GM19372 (cell line): ENCODE results near the gene BICD2.

Experiments
- ATAC-seq: cut with Tn5 transposase; IDR thresholded peaks from one replicate; pipeline ENCODE4 v1.9.1; 2021; ENCODE audit warnings: mild to moderate bottlenecking, low read depth, moderate library complexity; ENCODE audit not compliant: unreplicated experiment

BICD2 gene

DNA sequence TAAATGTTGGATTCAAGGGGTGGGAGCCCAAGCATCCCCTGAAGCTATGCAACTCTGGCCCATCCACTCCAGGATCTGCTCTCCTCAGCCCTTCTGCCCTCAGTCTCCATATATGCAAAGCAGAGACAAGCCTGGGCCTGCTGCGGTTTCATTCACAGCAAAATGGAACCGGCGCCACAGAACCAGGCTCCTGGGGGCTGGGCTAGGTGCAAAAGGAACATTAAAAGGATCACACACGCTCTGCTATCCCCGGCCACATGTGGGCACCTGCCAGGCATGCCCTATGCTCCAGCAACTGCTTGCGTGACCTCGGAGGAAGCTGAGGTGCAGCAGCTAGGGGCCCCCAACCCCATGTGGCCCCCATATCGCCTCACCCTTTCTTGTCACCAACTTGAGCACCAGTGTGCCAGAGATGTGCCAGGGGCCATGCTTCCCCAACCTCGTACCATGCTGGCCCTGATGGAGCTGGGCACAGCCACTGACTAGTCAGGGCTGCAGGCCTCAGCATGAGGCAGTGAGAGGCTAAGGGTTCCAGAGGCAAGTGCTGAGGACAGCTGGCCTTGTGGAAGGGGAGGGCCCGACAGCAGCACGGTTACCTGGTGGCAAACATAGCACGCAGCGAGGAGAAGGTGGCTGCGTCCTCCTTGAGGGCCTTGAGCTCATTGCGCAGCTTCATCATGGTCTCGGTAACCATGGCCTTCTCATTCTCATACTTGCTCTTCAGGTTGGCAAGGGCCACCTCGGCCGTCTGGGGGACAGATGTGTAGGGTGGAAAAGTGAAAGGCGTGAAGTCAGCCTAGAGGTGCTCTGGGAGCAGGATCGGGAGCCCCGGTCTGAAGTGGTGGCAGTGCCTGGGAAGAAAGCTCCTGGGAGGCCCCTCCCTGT lies 47.2 kb downstream of the BICD2 start:
- ATAC-seq = no peak

DNA sequence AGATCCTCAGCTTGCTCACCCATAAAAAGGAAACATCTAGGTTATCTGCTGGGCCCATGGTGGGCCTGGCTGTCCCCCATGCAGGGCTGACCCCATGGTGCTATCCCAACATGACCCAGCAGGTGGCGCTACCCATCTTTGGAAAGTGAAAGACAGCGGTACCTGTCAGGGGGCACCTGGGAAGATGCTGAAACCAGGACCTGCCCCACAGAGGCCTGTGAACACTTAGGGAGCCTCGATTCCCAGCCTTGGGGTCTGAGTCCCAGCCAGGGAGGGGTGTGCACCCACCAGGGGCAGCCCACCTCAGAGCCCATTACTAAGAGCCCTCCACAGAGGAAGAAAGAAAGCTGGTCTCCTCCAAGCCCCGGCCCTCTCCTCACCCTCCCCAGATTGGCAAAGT lies 48.1 kb downstream of the BICD2 start:
- no peak for ATAC-seq

DNA sequence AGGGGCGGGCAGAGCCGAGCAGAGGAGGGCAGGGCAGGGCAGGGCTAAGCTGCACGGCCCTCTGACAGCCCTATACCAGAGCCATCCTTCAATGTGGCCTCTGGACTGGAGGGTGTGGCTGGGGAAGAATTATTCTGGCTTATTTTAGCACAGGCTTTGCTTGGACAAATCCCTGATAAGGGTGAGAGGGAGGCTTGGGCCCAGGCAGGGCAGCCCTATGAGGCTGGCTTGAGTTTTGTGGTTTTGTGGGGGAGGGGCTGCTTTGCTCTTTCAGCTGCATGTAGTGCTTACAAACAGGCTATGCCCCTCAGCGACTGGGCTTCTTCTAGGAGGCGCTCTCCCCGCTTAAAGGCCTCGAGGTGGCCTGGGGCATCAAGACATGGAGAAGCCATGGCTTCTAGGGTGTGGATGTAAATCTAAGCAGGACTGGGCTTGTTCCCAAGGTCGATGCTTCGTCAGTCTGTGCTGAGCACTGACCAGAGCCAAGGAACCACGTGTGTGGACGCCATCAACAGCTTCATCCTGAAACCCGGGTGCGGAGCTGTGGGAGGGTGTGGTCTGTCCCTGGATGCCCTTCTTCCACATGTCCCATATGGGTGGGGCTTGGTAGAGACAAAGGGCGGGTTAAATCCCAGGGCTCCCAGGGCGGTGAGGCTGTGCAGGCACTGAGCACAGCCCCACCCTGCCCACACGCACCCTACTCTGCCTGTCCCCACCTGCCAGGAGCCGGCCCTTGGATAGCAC lies 49.0 kb downstream of the BICD2 start:
- ATAC-seq = no peak

DNA sequence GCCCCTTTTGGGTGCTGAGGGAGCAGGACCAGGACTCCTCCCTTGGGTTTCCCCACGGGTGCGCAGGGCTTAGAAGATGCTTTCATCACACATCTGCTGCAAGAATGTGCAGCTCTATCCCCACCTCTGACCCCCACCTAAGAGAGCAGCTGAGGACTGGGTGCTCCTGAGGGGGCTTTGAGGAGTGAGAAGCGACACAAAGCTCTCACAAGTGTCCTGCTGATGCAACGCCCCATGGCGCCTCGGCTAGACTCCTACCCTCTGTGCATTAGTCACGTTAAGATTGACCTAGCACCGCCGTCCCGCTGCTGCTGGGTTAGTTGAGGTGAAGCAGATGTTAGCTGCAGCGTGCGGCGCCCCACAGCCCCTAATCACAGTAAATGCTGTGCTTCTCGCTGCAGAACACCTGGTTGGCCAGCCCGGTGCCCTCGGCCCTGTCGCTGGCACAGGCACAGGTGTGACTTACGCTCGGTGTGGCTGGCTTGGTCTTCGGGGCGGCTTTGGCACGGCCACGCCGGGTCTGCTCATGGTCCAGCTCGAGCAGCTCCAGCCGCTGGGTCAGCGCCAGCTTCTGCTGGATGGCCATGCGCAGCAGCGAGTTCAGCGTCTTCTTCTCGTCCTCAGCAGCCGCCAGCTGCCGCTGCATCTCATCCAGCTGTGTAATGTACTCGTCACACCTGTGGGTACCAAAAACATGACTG lies 49.7 kb downstream of the BICD2 start:
- no peak for ATAC-seq

DNA sequence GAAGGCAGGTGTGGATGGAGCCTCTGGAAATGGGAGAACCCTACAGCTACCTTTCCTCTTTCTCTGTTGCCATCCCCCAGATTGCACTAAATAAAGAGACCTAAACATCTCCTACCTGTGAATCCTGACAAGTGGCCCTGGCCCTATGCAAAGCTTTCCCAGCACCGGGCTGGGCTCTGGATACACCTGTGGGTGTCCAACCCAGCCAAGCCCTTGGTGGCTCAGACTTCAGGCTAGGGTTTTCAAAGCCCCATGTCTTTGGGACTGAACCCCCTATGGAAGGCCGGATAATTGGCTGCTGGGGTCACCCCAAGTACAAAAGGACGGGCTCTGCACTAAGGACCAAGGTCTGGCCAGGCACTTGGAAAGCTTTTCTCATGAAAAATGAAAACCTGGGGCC lies 50.6 kb downstream of the BICD2 start:
- ATAC-seq = no peak

DNA sequence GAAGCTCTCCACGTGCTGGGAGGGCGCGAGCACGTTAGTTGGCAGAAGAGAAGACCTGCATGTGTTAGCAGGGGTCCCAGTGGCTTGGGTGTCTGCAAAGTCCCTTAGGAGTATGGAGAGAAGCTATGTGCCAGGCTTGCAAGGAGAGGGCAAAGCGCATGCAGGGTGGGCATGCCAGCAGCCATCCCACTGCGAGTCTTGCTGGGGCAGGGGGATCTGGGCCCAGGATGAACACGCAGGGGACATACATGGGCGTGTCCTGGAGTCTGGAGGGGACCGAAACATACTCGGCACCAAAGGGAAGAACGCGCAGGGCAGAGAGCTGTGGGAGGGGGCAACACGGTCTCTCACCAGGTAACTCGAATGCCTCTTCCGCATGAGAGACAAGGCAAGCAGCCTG lies 51.1 kb downstream of the BICD2 start:
- no peak for ATAC-seq

DNA sequence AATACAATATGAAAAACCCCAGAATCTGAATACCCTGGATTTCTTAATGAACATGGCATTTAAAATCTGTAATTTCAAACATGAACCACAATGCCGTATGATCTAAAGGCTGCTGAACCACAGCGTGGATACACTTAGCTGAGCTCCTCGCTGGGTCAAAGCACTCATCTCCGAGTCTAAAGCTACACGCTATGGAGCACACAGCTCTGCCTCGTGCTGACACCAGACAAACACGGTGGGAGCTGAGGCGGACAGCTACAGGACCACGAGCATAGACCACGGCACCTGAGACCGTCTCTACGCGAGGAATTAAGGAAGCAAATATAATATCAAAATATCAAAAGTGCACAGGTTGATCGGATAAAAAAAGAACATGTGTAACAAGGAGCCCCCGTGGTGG lies 51.9 kb downstream of the BICD2 start:
- no peak for ATAC-seq

DNA sequence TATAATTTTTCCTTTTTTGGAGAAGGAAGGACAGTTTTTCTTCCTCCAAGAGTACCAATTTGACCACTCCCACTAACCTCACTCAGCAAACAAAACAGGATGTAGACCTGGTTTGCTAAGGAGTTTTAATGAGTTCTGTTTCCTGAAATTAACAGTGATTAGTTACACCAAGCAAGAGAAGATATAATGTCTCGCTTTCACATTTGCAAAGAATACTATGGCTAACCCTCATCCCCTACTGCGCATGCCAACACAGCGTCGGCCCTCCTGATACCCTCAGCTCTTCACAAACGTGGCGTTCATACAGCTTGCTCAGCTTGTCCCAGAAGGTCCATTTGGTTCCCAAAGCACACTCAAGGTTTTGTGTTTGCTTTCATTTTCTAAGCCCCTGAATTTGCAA lies 52.8 kb downstream of the BICD2 start:
- no peak for ATAC-seq

DNA sequence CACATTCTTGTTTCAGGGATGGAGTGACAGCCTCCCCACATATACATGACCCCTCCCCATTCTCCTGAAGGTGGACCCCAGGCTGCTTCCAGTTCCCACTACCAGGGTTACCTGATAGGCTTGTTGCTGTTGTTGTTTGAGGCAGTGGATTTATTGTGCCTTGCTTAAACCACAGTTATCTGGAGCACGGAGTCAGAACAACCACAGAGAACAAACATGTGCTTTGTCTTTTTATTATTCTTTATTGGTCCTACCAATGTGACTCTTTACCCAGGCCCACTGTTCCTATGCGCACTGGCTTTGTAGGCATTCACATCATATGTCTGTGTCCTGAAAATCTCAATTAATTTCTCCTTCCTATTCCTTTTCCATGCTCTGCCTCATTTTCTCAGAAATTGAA lies 53.5 kb downstream of the BICD2 start:
- ATAC-seq = no peak

DNA sequence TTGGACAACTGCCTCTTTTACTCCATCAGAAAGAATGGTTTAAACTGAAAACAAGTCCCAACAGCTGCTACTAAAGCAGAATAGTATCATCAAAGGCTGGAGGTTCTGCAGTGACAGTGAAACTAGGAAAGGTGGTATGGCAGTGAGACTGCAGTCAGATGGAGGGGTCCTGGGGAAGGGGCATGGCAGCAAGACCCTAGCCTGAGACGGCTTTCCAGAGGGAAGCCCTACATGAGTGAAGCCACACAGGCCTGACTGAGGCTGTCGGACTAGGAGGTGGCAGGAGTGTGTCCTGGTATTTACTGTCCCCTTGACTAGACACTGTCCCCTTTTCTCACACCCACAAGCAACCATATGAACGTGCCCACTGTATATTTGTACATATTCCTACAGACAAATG lies 54.3 kb downstream of the BICD2 start:
- ATAC-seq = no peak

DNA sequence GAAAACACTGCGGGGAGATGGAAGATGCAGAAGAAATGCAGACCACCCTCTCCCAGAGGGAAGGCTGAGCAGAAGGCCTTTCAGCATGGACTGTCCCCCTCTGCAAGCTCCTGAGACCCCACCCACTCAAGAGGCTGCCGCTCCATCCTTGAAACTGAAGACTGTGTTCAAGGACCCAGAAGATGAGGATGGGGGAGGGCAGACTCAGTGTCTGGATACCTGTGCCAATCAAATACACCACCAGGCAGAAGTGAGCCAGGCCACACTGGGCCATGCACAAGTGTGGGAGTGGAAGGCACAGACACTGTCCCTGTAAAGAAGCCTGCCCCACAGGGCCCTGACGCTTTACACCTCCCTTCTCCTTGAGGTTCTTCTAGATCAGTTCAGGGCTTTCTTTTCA lies 54.7 kb downstream of the BICD2 start:
- no peak for ATAC-seq

DNA sequence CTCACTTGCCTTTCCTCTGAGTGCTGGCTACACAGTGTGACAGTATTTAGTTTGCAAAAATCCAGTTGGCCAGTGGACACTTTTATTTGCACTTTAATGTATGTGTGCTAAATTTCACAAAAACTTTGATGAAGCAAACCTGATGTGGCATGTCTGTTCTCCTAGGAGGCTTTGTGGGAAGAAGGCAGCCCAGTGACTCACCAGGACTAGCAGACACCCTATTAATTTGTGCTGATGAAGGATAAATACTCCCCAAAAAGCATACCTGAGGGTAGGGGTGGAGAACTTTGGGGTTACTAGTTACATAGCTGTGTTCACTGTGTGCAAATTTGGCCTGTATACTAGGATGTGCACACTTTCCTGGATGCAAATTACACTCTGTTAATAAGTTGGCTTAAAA lies 55.4 kb downstream of the BICD2 start:
- ATAC-seq = no peak

DNA sequence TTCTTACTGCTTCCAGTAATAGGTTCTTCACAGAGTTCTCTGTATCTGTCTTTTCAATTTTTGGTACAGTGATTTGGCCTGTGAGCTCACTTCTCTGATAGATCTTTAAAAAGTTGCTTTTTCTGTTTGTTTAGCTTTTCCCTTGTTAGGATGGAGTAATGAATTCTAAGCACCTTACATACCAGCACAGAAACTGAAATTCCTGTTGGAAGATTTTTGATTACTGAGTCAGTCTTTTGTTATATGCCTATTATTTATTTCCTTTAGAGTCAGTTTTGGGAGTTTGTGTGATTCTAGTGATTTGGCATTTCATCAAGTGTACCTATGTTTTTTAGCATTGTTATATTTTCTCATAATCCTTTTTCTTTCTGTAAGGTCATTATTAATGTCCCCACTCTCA lies 57.1 kb downstream of the BICD2 start:
- ATAC-seq = no peak

DNA sequence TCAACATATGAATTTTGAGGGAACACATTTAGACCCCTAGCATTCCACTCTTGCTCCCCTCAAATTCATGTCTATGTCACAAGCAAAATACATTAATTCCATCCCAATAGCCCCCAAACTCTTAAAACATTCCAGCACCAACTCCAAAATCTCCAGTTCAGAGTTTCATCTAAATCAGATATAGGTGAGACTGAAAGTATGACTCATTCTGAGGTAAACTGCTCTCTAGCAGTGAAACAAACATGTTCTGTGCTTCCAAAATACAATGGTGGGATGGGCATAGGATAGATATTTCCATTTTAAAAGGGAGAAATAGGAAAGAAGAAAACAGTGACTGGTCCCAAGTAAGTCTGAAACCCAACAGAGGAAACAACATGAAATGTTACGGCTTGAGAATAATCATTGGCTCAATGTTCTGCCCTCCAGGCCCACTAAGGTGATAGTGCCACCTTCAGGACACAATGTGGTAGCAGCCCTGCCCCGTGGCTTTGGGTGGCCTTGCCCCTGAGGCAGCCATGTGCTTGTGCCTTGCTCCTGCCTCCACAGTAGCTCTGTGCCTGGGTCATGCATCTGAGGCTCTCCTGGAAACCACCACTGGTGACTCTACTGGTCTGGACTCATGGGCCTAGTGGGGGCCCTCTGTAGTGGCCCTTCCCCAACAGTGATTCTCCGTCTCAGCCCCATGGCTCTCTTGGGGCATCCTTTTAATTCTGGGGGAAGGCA lies 58.3 kb downstream of the BICD2 start:
- no peak for ATAC-seq

DNA sequence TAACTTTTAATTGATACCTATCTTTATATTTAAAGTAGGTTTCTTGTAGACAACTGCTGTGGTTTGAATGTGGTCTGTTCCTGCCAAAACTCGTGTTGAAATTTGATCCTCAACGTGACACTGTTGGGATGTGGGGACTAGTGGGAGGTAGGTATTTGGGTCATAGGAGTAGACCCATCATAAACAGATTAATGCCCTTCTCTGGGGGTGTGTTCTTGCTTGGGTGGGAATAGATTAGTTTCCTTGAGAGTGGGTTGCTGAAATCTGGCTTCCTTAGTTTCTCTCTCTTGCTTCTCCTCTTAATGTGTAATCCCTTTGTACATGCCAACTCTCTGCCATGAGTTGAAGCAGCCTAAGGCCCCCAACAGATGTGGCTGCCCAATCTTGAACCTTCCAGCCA lies 60.1 kb downstream of the BICD2 start:
- no peak for ATAC-seq

DNA sequence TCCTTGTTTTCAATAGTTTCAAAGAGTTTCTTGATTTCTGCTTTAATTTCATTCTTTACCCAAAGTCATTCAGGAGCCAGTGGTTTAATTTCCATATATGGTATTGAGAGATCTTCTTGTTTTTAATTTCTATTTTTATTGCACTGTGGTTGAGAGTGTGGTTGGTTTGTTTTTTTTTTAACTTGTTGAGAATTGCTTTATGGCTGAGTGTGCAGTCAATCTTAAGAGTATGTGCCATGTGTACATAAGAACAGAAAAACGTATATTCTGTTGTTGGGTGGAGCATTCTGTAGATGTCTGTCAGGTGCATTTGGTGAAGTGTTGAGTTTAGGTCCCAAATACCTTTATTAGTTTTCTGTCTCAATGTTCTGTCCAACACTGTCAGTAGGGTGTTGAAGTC lies 68.0 kb downstream of the BICD2 start:
- no peak for ATAC-seq

DNA sequence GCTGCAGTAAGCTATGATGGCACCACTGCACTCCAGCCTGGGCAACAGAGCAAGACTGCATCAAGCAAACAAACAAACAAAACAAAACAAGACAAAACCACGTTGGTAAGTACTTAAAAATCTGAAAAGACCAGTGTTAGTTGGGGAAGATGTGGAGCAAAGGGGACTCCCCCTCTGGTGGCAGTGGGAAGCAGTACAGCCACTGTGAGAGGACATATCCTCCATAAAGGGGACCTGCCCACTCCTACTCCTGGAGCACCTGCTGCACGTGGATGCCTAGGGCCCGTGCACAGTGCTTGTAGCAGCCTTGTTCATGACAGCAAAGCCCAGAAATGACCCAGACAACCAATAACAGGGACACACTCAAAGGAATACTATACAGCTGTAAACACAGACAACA lies 77.7 kb downstream of the BICD2 start:
- no peak for ATAC-seq

DNA sequence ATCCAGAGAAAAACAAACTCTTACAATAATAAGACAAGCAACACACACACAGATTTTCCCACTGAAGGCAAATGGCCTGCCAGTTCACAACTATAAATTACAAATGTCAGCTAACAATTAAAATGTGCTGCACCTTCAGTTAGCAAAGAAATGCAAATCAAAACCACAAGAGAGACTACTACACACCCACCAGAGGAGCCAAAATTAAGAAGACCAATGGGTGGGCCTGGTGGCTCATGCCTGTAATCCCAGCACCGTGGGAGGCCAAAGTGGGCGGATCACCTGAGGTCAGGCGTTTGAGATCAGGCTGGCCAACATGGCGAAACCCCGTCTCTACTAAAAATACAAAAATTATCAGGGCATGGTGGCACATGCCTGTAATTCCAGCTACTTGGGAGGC lies 79.6 kb downstream of the BICD2 start:
- no peak for ATAC-seq

DNA sequence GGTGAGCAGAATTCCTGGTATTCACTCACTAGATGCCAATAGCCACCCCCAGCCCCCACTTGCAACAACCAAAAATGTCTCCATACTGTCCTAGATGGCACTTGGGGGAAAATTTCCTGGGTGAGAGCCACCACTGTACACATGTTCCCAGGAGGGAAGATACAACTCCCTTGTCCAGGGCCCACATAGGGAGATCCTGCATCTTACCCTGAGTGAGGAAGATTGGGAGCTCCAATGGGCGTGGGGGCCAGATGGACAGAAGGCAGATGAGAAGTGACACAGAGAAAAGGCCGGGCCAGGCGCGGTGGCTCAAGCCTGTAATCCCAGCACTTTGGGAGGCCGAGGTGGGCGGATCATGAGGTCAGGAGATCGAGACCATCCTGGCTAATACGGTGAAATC lies 82.4 kb downstream of the BICD2 start:
- no peak for ATAC-seq

DNA sequence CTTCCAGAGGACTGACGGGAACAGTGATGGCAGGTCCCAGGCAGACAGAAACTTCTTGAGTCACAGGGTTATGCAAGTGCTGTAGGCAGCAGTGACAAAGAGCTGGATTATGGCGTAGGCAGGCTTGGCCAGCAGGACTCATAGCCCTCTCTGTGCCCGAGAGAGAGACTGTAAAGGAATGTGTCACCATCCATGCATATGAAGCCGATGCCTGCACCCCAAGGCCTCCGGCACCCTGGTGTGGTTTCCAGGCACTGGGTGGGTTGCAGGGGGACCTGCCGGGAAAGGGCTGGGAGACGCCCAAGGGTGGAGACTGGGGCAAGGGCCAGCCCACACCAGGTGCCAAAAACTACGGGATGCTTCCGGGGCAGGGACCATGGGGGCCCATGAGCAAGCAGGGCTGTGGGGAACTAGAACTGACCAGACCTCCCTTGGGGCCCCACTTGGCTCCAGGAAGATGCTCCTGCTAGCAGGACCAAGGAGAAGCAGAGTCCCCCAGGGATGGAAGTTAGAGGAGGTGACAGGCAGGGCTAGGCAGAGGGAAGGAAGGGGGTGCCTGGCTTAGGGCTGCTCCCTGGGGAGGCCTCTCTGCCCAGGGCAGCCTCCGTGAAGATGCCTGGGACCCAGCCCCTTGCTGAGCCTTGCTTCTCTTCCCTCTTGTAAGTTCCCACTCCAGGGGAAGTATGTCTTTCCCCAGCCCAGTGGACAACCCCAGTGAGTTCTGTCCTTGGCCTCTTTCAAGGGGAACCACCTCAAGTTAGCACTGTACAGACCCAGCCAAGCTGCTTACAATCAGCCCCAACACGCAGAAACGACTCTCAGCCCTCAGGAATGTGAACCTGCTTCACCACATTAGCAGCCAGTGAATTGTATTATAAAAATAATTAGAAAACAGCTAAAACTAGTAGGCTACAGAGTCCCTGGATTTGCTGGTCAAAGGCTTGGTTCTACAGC lies 84.2 kb downstream of the BICD2 start:
- ATAC-seq = no peak
